Measurements from ENCODE around the gene MAML2. TPM values are rescaled to one million over a fixed set of nuclear protein-coding genes. Genes with fewer than 3 reads are reported as not detected.

The MAML2 gene
- total RNA-seq, 1 experiment from 2014 or later, result 2.7 TPM

DNA sequence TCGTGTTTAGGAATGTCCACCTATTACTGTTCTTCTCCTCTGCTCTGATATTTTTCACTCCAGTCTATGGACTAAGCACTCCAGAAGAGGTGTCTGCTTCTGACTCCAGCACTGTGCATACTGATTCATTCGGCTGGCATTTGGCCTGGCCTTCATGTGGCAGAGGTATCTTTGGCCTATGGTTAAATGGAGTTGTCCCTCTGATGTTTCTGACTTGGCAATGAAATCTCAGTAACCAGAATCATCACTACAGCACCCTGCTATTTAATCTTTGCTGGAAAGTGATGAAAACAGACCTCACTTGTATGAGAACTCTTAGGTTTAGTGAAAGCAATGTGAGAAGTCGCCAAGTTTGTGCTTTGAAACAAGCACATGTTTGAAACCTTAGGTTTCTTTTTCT is 155.2 kb downstream of the MAML2 start:
- Histone ChIP-seq H3K4me2 (ENCODE audit: insufficient read depth, insufficient read length, low read length) (no peak overlapping the region), H3K56ac (ENCODE audit: insufficient read length, low read depth, low read length) (no peak overlapping the region), H2BK20ac (ENCODE audit: low read depth, low read length, poor library complexity, severe bottlenecking) (no peak overlapping the region), H3K14ac (ENCODE audit: insufficient read depth, low read length) (no peak overlapping the region), H3T11ph (ENCODE audit: low read length) (no peak overlapping the region), H4K8ac (replicated peaks; ENCODE audit: insufficient read length, low read depth, low read length) (no peak overlapping the region), H3K18ac (ENCODE audit: insufficient read length, low read depth, low read length) (no peak overlapping the region), H3K79me2 (ENCODE audit: insufficient read depth, low read length) (no peaks in the 10 kb centered on the region; the same call in 1 of the 2 replicates), H4K91ac (ENCODE audit: insufficient read length, low read depth, low read length) (no peak overlapping the region), H2AK5ac (ENCODE audit: insufficient read length, low read length) (no peak overlapping the region), H3K79me1 (ENCODE audit: insufficient read depth, low read depth, low read length, poor library complexity, severe bottlenecking) (no peaks in the 10 kb centered on the region), H3K23me2 (ENCODE audit: insufficient read length, low read depth, low read length, poor library complexity, severe bottlenecking) (no peaks in the 10 kb centered on the region), H2AFZ (ENCODE audit: low read length) (no peak overlapping the region), H3K27ac (ENCODE audit: insufficient read length, low read depth, low read length) (no peak overlapping the region), H2BK12ac (ENCODE audit: insufficient read length, low read depth, low read length) (no peak overlapping the region), H2BK15ac (ENCODE audit: low read depth, low read length) (no peak overlapping the region), H3K23ac (ENCODE audit: insufficient read length, low read depth, low read length) (no peak overlapping the region), H2BK5ac (ENCODE audit: insufficient read length, low read length) (no peak overlapping the region), H4K5ac (ENCODE audit: insufficient read length, low read depth, low read length) (no peak overlapping the region), H4K20me1 (ENCODE audit: control insufficient read depth, insufficient read depth, insufficient read length) (no peaks in the 10 kb centered on the region), H3K9ac (ENCODE audit: extremely low read depth, insufficient read length, low read length) (no peak overlapping the region), H3K9me3 (ENCODE audit: control insufficient read depth, low read depth, low read length) (no peaks in the 10 kb centered on the region), H3K4me1 (ENCODE audit: insufficient read depth, low read length) (peaks cover 9% of the 10 kb centered on the region), H3K4ac (ENCODE audit: low read depth, low read length) (no peak overlapping the region), H2BK120ac (ENCODE audit: low read depth, low read length, poor library complexity, severe bottlenecking) (no peak overlapping the region), H3K27me3 (ENCODE audit: insufficient read depth, low read length) (no peaks in the 10 kb centered on the region)
- TF ChIP-seq, protein P1, sequence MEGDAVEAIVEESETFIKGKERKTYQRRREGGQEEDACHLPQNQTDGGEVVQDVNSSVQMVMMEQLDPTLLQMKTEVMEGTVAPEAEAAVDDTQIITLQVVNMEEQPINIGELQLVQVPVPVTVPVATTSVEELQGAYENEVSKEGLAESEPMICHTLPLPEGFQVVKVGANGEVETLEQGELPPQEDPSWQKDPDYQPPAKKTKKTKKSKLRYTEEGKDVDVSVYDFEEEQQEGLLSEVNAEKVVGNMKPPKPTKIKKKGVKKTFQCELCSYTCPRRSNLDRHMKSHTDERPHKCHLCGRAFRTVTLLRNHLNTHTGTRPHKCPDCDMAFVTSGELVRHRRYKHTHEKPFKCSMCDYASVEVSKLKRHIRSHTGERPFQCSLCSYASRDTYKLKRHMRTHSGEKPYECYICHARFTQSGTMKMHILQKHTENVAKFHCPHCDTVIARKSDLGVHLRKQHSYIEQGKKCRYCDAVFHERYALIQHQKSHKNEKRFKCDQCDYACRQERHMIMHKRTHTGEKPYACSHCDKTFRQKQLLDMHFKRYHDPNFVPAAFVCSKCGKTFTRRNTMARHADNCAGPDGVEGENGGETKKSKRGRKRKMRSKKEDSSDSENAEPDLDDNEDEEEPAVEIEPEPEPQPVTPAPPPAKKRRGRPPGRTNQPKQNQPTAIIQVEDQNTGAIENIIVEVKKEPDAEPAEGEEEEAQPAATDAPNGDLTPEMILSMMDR (conservative IDR thresholded peaks at IDR 0.05), result no peak
- H3K36me3 Mint-ChIP-seq (ENCODE audit: insufficient read depth in 1 of 3, low read depth in 3 of 3), result peaks cover 0 to 2% (median 0%) of the 10 kb centered on the region in 3 experiments; a peak in 1 of 7 replicates
- DNase-seq, result no peak
- peaks cover 15 to 30% of the 10 kb centered on the region in 2 experiments for H3K4me1 Mint-ChIP-seq
- no peak overlapping the region for H3K4me3 Mint-ChIP-seq
- H3K27ac Mint-ChIP-seq, result no peak overlapping the region
- no peaks in the 10 kb centered on the region for H3K27me3 Mint-ChIP-seq (ENCODE audit: low read depth)
- H3K9me3 Mint-ChIP-seq, result no peaks in the 10 kb centered on the region
- no CpG with 5 or more reads among the region's 3 CpGs for WGBS (ENCODE audit: extremely low coverage, insufficient read length, low lambda C conversion rate)
